ENCODE data around the gene HCFC1R1.
A peak's percentile ranks its signal among the peaks of the same experiment; 100 is the strongest.

HCFC1R1 gene

GRCh38 chr16:3020247-3020603 is 3.5 kb downstream of the HCFC1R1 start, which contains the start of gene TNFRSF12A:
Gene TNFRSF12A (plus strand): TSS chr16:3020368. CDS start chr16:3020398, 30 bp downstream.
- DNase-seq (ENCODE audit: low spot score) (peak; percentile 66), FAIRE-seq (no peak)

DNA sequence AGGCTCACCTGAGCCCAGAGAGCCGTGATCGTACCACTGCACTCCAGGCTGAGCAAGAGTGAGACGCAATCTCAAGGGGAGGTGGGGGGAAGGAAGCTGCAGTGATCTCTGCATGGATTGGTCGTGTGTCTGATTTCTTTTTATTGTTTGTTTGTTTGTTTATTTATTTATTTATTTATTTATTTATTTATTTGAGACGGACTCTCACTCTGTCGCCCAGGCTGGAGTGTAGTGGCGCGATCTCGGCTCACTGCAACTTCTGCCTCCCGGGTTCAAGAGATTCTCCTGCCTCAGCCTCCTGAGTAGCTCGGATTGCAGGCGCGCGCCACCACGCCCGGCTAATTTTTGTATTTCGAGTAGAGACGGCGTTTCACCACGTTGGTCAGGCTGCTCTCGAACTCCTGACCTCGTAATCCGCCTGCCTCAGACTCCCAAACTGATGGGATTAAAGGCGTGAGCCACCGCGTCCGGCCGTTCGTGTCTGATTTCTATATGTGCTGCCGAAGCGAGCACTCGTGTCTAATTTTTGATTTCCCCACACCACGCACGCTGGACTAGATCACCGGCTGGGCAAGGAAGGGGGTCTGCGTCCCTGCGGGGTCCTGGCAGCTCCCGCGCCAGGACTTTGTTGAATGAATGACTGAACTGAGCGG is 4.0 kb downstream of the HCFC1R1 start:
- DNase-seq (ENCODE audit: low spot score), result no peak
- FAIRE-seq, result no peak

DNA sequence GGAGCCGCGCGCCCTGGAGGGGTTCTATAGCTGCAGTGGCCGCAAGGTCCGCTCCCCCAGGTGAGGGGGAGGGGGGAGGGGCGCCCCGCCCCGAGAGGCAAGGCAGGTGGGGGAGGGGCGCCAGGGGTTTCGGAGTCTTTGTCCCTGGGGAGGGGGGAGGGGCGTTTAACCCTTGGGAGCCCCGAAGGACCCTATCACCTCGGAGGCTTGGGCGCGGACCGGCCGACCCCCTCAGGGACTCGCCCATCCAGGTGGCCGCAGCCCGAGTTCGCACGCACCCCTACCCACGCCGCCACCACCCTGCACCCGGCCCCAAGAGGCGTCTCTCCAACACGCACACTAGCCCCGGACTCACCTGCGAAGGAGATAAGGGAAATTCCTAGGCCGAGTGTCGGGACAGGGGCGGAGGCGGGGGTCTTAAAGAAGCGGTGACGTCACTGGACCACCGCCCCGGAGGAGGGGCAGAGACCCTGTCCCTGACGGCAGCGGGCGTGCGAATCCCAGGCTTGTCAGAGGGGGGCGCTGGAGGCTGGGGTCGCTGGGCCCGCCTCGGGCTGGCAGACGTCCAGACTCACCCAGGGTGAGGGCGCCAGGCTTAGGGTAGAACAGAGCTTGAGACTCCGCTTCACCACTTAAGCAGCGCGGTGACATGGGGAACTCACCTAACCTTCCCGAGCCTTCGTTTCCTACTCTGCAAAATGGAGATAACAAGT is 5.8 kb downstream of the HCFC1R1 start, which contains the start of gene CLDN6:
Gene CLDN6, minus strand, starts transcription at position 390 of the 713 bp plus-strand sequence. CDS start 2,162 bp downstream, outside the sequence.
- DNase-seq (ENCODE audit: low spot score) (no peak), FAIRE-seq (no peak)

DNA sequence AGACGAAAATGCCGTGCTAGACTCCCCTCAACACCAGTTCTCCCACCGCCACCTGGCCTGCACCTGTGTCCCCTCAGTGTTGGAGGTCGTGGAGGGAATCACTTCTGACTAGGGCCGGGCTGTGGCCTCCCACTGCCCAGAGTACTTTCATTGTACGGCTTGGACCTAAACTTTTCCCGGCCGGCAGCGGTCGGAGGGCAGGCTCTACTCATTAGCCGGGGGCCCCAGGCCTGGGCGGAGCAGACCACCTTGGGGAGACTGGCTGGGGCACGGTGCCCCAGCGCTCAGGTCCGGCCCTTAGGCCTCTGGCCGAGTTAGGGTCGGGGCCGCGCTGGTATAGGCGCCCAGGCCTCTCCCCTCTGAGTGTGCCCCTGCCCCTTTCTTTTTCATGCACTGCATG is 6.4 kb downstream of the HCFC1R1 start:
- FAIRE-seq, result no peak
- no peak for DNase-seq (ENCODE audit: low spot score)

GRCh38 chr16:3015865-3016521 is 7.7 kb downstream of the HCFC1R1 start:
- no peak for DNase-seq (ENCODE audit: low spot score)
- no peak for FAIRE-seq

GRCh38 chr16:3014971-3015370 is 8.8 kb downstream of the HCFC1R1 start:
- no peak for FAIRE-seq
- DNase-seq (ENCODE audit: low spot score), result no peak

- FAIRE-seq (no peak), DNase-seq (ENCODE audit: low spot score) (no peak)
These were observed 9.6 kb downstream of the HCFC1R1 start for GRCh38 chr16:3013998-3014690.

DNA sequence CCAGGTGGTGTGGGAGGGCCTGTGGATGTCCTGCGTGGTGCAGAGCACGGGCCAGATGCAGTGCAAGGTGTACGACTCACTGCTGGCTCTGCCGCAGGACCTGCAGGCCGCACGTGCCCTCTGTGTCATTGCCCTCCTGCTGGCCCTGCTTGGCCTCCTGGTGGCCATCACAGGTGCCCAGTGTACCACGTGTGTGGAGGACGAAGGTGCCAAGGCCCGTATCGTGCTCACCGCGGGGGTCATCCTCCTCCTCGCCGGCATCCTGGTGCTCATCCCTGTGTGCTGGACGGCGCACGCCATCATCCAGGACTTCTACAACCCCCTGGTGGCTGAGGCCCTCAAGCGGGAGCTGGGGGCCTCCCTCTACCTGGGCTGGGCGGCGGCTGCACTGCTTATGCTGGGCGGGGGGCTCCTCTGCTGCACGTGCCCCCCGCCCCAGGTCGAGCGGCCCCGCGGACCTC is 10.2 kb downstream of the HCFC1R1 start:
- no peak for FAIRE-seq

DNA sequence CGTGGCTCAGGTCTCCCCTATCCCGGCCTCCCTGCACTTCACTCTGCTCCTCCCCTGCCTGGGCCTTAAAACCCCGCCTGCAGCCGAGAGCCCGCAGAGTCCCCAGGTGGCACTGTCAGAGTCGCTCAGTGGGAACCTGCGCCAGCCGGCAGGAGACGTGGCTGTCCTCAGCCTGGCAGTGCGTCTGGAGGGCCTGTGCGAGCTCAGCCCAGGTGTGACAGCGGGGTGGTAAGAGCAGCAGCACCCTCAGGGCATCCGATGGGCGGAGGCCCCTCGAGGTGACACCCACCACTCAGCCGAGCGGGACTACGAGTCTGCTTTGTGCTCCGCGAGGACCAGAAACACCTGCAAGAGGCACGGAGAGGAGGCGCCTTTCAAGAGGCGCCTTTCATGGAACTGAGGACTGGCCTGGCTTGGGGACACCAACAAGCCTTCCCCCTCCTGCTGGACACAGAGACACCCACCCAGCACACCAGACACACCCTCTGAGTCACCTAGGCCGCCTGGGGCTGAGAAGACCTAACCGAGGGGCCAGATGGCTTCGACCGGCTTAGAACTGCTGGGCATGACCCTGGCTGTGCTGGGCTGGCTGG is 10.8 kb downstream of the HCFC1R1 start, which contains the start of gene CLDN9:
Gene CLDN9, plus strand, starts transcription at position 96 of the 593 bp plus-strand sequence. Its CDS starts 440 bp downstream, at position 536.
- DNase-seq (ENCODE audit: low spot score), result no peak
- FAIRE-seq, result no peak

More for the DNA sequence above, 10.2 kb downstream of the HCFC1R1 start:
- peak; percentile 29 for DNase-seq (ENCODE audit: low spot score)

- no peak for FAIRE-seq
- no peak for DNase-seq (ENCODE audit: low spot score)
These were observed 11.5 kb downstream of the HCFC1R1 start for GRCh38 chr16:3012246-3012645.

GRCh38 chr16:3010510-3010909 is 13.2 kb downstream of the HCFC1R1 start:
- DNase-seq (ENCODE audit: low spot score), result no peak
- FAIRE-seq, result no peak

- FAIRE-seq, result no peak
- DNase-seq (ENCODE audit: low spot score), result no peak
These were observed 14.0 kb downstream of the HCFC1R1 start for GRCh38 chr16:3009568-3010390.

GRCh38 chr16:3008690-3009037 is 15.1 kb downstream of the HCFC1R1 start:
- FAIRE-seq (no peak), DNase-seq (ENCODE audit: low spot score) (no peak)

DNA sequence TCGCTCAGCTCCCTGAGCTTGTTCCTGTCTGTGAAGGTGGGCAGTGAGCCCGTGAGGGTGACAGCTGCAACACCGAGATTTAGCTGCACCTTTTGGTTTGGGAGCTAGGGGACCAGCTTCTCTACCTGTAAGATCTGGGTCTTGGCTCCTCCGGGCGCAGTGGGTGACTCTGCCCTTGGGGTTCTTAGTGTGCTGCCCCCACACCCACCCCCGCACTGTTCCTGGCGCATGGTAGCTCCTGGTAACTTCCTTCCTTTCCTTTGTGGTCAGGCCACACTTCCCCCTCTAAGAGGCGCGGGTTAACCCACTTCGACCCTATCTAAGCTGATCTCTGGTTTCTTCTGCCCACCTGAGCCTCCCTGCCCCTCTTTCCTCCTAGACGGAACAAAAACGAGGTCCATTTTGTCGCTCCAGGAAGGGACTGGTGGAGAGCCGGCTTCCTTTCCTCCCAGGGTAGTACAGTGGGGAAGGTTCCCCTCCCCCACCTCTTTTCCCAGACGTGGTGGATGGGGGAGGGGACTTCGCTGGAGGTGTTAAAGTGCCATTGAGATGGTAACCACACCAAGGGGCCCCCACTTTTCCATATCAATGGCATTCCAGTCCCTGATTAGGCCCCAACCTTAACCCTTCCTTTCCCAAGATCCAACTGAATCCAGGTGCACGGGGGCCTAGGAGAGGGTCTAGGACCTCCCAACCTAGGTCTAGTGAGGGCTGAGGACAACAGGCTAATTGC is 15.6 kb downstream of the HCFC1R1 start:
- DNase-seq (ENCODE audit: low spot score), result no peak

GRCh38 chr16:3007059-3007956 is 16.4 kb downstream of the HCFC1R1 start:
- DNase-seq (ENCODE audit: low spot score) (no peak), FAIRE-seq (no peak)

More for the DNA sequence above, 15.6 kb downstream of the HCFC1R1 start:
- no peak for FAIRE-seq

- FAIRE-seq (no peak), DNase-seq (ENCODE audit: low spot score) (peak; percentile 29)
These were observed 18.9 kb downstream of the HCFC1R1 start for GRCh38 chr16:3004781-3005284.

- FAIRE-seq (no peak), DNase-seq (ENCODE audit: low spot score) (peak; percentile 5)
These were observed 19.4 kb downstream of the HCFC1R1 start for GRCh38 chr16:3004319-3004718.

- peak; percentile 86 for FAIRE-seq
- DNase-seq (ENCODE audit: low spot score), result peak; percentile 98
These were observed 20.0 kb downstream of the HCFC1R1 start for GRCh38 chr16:3003582-3004270.
